ENCODE data around the gene TGFBR1. TPM values are rescaled to one million over a fixed set of nuclear protein-coding genes. Genes with fewer than 3 reads are reported as not detected.

TGFBR1 gene
- total RNA-seq, 1 donor from 2014 or later = 87.8 TPM

- no peak for TF ChIP-seq CTCF (IDR thresholded peaks at IDR 0.05; ENCODE audit: insufficient read depth, low read length, poor library complexity, severe bottlenecking)
- Histone ChIP-seq H3K27me3 (ENCODE audit: control insufficient read depth, insufficient read depth, low read length) (no peaks in the 10 kb centered on the region), H3K4me3 (ENCODE audit: low read depth, low read length) (no peak overlapping the region), H3K36me3 (ENCODE audit: control insufficient read depth, insufficient read depth, low read length) (peaks cover 2% of the 10 kb centered on the region)
- DNase-seq (ENCODE audit: low read depth) = no peak
Measured at GRCh38 chr9:99139868-99140267, 35.0 kb downstream of the TGFBR1 start.

- TF ChIP-seq CTCF (IDR thresholded peaks at IDR 0.05; ENCODE audit: insufficient read depth, low read length, poor library complexity, severe bottlenecking) = peak; percentile 92
- H3K36me3 ChIP-seq (ENCODE audit: control insufficient read depth, insufficient read depth, low read length) = peaks cover 2% of the 10 kb centered on the region
- no peak overlapping the region for H3K4me3 ChIP-seq (ENCODE audit: low read depth, low read length)
- no peaks in the 10 kb centered on the region for H3K27me3 ChIP-seq (ENCODE audit: control insufficient read depth, insufficient read depth, low read length)
- peak; percentile 19 for DNase-seq (ENCODE audit: low read depth)
Measured at GRCh38 chr9:99140685-99141314, 35.9 kb downstream of the TGFBR1 start.

- no peak for TF ChIP-seq CTCF (IDR thresholded peaks at IDR 0.05; ENCODE audit: insufficient read depth, low read length, poor library complexity, severe bottlenecking)
- Histone ChIP-seq H3K36me3 (ENCODE audit: control insufficient read depth, insufficient read depth, low read length) (peaks cover 2% of the 10 kb centered on the region), H3K27me3 (ENCODE audit: control insufficient read depth, insufficient read depth, low read length) (no peaks in the 10 kb centered on the region), H3K4me3 (ENCODE audit: low read depth, low read length) (no peak overlapping the region)
- DNase-seq (ENCODE audit: low read depth) = no peak
Measured at GRCh38 chr9:99141849-99142248, 36.9 kb downstream of the TGFBR1 start.

- Histone ChIP-seq H3K36me3 (ENCODE audit: control insufficient read depth, insufficient read depth, low read length) (peaks cover 2% of the 10 kb centered on the region), H3K27me3 (ENCODE audit: control insufficient read depth, insufficient read depth, low read length) (no peaks in the 10 kb centered on the region), H3K4me3 (ENCODE audit: low read depth, low read length) (no peak overlapping the region)
- DNase-seq (ENCODE audit: low read depth) = no peak
- TF ChIP-seq CTCF (IDR thresholded peaks at IDR 0.05; ENCODE audit: insufficient read depth, low read length, poor library complexity, severe bottlenecking) = no peak
Measured at GRCh38 chr9:99142275-99142674, 37.4 kb downstream of the TGFBR1 start.

- Histone ChIP-seq H3K36me3 (ENCODE audit: control insufficient read depth, insufficient read depth, low read length) (no peaks in the 10 kb centered on the region), H3K27me3 (ENCODE audit: control insufficient read depth, insufficient read depth, low read length) (no peaks in the 10 kb centered on the region), H3K4me3 (ENCODE audit: low read depth, low read length) (no peak overlapping the region)
- DNase-seq (ENCODE audit: low read depth) = no peak
- no peak for TF ChIP-seq CTCF (IDR thresholded peaks at IDR 0.05; ENCODE audit: insufficient read depth, low read length, poor library complexity, severe bottlenecking)
Measured at GRCh38 chr9:99143655-99144054, 38.7 kb downstream of the TGFBR1 start.

- no peak for DNase-seq (ENCODE audit: low read depth)
- Histone ChIP-seq H3K4me3 (ENCODE audit: low read depth, low read length) (no peak overlapping the region), H3K27me3 (ENCODE audit: control insufficient read depth, insufficient read depth, low read length) (no peaks in the 10 kb centered on the region), H3K36me3 (ENCODE audit: control insufficient read depth, insufficient read depth, low read length) (no peaks in the 10 kb centered on the region)
- no peak for TF ChIP-seq CTCF (IDR thresholded peaks at IDR 0.05; ENCODE audit: insufficient read depth, low read length, poor library complexity, severe bottlenecking)
Measured at GRCh38 chr9:99144966-99145365, 40.1 kb downstream of the TGFBR1 start.
